Measurements from ENCODE around the gene CCDC107.

Gene CCDC107

DNA sequence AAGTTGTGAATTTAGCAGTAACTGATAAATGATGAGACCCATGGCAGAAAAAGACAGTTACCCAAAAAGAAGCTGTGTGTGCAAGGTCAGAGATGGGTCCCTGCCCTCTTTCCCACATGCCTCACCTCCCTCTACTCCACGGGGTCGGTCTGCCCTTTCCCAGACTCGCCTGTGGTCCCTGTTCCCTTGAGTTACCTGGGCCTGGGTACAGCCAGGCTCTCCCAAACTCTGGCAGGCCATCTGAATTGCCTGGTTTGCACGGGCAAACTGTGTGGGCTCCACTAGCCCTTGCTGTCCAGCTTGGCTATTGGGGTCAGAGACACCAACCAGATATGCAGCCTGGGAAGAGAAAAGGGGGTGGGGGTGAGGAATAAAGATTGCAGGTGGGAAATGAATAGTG, 50.1 kb downstream of the CCDC107 start:
- no peak for DNase-seq

DNA sequence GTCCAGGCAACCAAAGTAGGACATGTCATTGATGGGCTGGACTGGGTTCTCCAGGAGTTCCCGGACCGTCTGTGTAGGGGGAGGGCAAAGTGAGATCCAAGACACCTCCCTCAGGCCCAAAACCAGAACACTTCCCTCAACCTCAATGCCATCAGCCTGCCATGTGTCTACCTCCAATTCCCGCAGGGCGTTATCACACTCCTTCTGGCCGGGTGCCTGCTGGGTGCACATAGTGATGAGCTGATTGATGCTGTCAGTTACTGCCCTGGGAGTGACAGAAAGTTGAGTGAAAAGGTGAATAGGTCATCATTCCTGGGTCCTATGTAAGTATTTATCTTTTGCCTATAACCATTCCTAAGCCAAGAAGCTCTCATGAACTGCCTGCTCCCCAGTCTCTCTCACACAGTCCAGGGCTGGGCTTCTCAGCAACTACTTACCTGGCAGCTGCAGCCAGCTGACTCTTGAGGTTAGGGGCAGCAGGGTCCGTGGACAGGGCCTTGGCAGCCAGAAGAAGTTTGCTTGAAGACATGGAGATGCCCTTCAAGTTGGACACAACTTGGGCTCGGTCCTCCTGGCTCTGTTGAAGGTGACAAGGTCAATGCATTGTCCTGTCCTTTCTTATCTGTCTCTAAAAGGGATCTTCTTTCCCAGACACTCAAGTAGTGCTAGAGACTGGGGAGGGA, 52.9 kb downstream of the CCDC107 start:
- DNase-seq = no peak
